Thoracic aorta (tissue), 2 donors: Measurements from ENCODE around the gene STK4. TPM values are rescaled to one million over a fixed set of nuclear protein-coding genes. Genes with fewer than 3 reads are reported as not detected.

Source experiments
- ATAC-seq: fragments of 150-250 bp; one replicate; pipeline ENCODE4 v1.8.0; 2017; ENCODE audit warnings: low read depth; ENCODE audit not compliant: insufficient number of reproducible peaks, low FRiP score
- DNase-seq: peaks from one replicate; pipeline ENCODE4 v3.0.0-alpha.2; 2020; ENCODE audit warnings: low spot score
- H3K27ac ChIP-seq, 2 donors: fragments of 200-600 bp; sonication (generic); 1 replicate in 1 of 2; 2 replicates in 1 of 2; pipeline ENCODE4 v1.5.1; 2016; ENCODE audit warnings: mild to moderate bottlenecking in 2 of 2, moderate library complexity in 2 of 2
- H3K27me3 ChIP-seq: fragments of 200-600 bp; sonication (generic); replicated peaks from 2 replicates; pipeline ENCODE4 v1.6.0; 2016; ENCODE audit warnings: mild to moderate bottlenecking; ENCODE audit not compliant: insufficient read depth
- H3K36me3 ChIP-seq: fragments of 200-600 bp; sonication (generic); one replicate; pipeline ENCODE4 v1.5.1; 2016
- H3K4me1 ChIP-seq, 2 donors: fragments of 200-600 bp; sonication (generic); 1 replicate in 1 of 2; 2 replicates in 1 of 2; pipeline versions ENCODE4 v1.5.1 to v1.6.0; 2016; ENCODE audit warnings: low read depth in 2 of 2, mild to moderate bottlenecking in 1 of 2; ENCODE audit not compliant: control insufficient read depth in 1 of 2
- H3K4me3 ChIP-seq: fragments of 200-600 bp; sonication (generic); 2 replicates; pipeline ENCODE4 v1.5.1; 2016; ENCODE audit warnings: mild to moderate bottlenecking
- H3K9me3 ChIP-seq: fragments of 200-600 bp; sonication (generic); 2 replicates; pipeline ENCODE4 v1.5.1; 2016
- CTCF ChIP-seq: fragments of 200-600 bp; sonication (generic); IDR thresholded peaks from one replicate; pipeline ENCODE4 v1.5.1; 2019; ENCODE audit warnings: antibody characterized with exemption
- total RNA-seq, 2 donors: library from RNA; depleted of rRNA; stranded (reverse); fragments of >200 nt; gene quantifications; one replicate each; pipeline versions ENCODE4 v1.1.0 to v1.2.3, GENCODE V29; 2016

The STK4 gene
- total RNA-seq, 2 donors from 2014 or later, result 30.3 to 47.9 TPM

- ATAC-seq, result no peak
- Histone ChIP-seq H3K36me3 (peaks cover 6% of the 10 kb centered on the region), H3K4me1 (no peaks in the 10 kb centered on the region), H3K4me3 (no peak overlapping the region), H3K27me3 (no peaks in the 10 kb centered on the region), H3K27ac (no peak overlapping the region), H3K9me3 (no peaks in the 10 kb centered on the region)
- DNase-seq, result no peak
- no peak for TF ChIP-seq CTCF
Observed at GRCh38 chr20:44981736-44982406, 15.6 kb downstream of the STK4 start.

GRCh38 chr20:44983093-44983674 is 16.9 kb downstream of the STK4 start:
- Histone ChIP-seq H3K4me3 (no peak overlapping the region), H3K4me1 (no peaks in the 10 kb centered on the region), H3K9me3 (no peaks in the 10 kb centered on the region), H3K36me3 (peaks cover 6% of the 10 kb centered on the region), H3K27me3 (no peaks in the 10 kb centered on the region), H3K27ac (no peak overlapping the region)
- ATAC-seq (no peak), DNase-seq (no peak)
- TF ChIP-seq CTCF, result no peak

GRCh38 chr20:44988631-44989171 is 22.4 kb downstream of the STK4 start:
- H3K36me3 ChIP-seq, result peaks cover 4% of the 10 kb centered on the region
- no peaks in the 10 kb centered on the region for H3K27me3 ChIP-seq
- no peaks in the 10 kb centered on the region for H3K9me3 ChIP-seq
- no peak for TF ChIP-seq CTCF
- no peak overlapping the region for H3K4me3 ChIP-seq
- H3K27ac ChIP-seq, result no peak overlapping the region
- H3K4me1 ChIP-seq, result peaks cover 17 to 28% of the 10 kb centered on the region in 2 donors
- DNase-seq (no peak), ATAC-seq (no peak)

GRCh38 chr20:44990425-44990824 is 24.1 kb downstream of the STK4 start:
- Histone ChIP-seq H3K4me1 (peaks cover 19 to 28% of the 10 kb centered on the region in 2 donors), H3K27ac (peak overlapping the region; percentile 57 to 59), H3K4me3 (peak overlapping the region; percentile 47), H3K27me3 (no peaks in the 10 kb centered on the region), H3K9me3 (no peaks in the 10 kb centered on the region), H3K36me3 (no peaks in the 10 kb centered on the region)
- DNase-seq (no peak), ATAC-seq (no peak)
- no peak for TF ChIP-seq CTCF

GRCh38 chr20:44990957-44991356 is 24.6 kb downstream of the STK4 start:
- Histone ChIP-seq H3K4me1 (peaks cover 19 to 28% of the 10 kb centered on the region in 2 donors), H3K4me3 (peak overlapping the region; percentile 47), H3K9me3 (no peaks in the 10 kb centered on the region), H3K36me3 (no peaks in the 10 kb centered on the region), H3K27ac (peak overlapping the region; percentile 57 to 59), H3K27me3 (no peaks in the 10 kb centered on the region)
- ATAC-seq (no peak), DNase-seq (no peak)
- no peak for TF ChIP-seq CTCF
